DND-41 (cell line): ENCODE measurements around the gene SPTLC2.

Experiments used
- CTCF ChIP-seq: IDR thresholded peaks from 2 replicates; pipeline ENCODE4 v1.5.1; 2012; ENCODE audit warnings: borderline replicate concordance, low read length, moderate library complexity, mild to moderate bottlenecking; ENCODE audit not compliant: poor library complexity, severe bottlenecking; ENCODE audit errors: extremely low read depth
- EZH2 ChIP-seq: IDR thresholded peaks from 3 replicates; pipeline ENCODE4 v1.6.1; 2012; ENCODE audit warnings: borderline replicate concordance, low read depth, mild to moderate bottlenecking, moderate library complexity, low read length, inconsistent platforms; ENCODE audit not compliant: severe bottlenecking

GRCh38 chr14:77605392-77605972, 11.0 kb downstream of the SPTLC2 start:
- TF ChIP-seq CTCF (no peak), EZH2 (no peak)
